ENCODE data around the gene FGF18. TPM values are rescaled to one million over a fixed set of nuclear protein-coding genes. Genes with fewer than 3 reads are reported as not detected.

FGF18 gene
- total and polyA plus RNA-seq, 7 donors: 0.14 to 0.66 (median 0.28) TPM

GRCh38 chr5:171421331-171422262 lies 2.1 kb downstream of the FGF18 start:
- Histone ChIP-seq H3K36me3 (ENCODE audit: insufficient read depth in 1 of 2, low read depth in 1 of 2) (no peaks in the 10 kb centered on the region), H3K4me3 (peak overlapping the region; percentile 62), H3K27me3 (ENCODE audit: insufficient read depth in 3 of 3, low read length in 2 of 3) (peaks cover 0 to 19% (median 0%) of the 10 kb centered on the region in 3 donors), H3K9me3 (no peaks in the 10 kb centered on the region), H3K4me1 (peaks cover 19% of the 10 kb centered on the region), H3K27ac (no peak overlapping the region)
- no peak for TF ChIP-seq CTCF (IDR thresholded peaks at IDR 0.05)
- DNase-seq (peak in 1 of 2 donors; percentile 5), ATAC-seq (no peak)
- WGBS, 3 donors: 62 to 68% (median 64%) methylated on average over 16 of the region's 16 CpGs
- intact Hi-C loops (cut with DNase I): loop anchor here (5.0 to 10.0 kb wide), 3 partner anchors 436 to 623 kb away; no protein-coding TSS in a partner anchor

DNA sequence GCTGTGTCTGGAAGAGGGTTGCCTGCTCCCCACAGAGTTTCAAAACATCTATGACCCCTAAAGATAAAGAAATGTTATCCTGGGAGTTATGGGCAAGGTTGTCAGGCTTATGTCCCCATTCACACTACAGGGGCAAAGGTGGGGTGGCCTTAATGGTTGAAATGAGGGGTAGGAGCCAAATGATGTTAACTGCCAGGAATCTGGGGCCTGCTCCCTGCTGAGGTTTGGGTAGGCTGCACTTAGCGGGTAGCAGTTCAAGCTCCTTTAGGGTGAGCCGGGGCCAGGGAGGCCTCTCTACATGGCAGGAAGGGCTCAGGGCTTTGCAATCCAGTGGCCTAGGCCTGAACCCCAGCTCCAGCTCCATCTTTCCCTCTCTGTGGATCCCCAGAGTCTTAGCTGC lies 3.0 kb downstream of the FGF18 start:
- WGBS, 3 donors: 97 to 100% (median 100%) methylated on average over 2 of the region's 2 CpGs
- intact Hi-C loops (cut with DNase I): loop anchor here (5.0 to 10.0 kb wide), 3 partner anchors 435 to 622 kb away; no protein-coding TSS in a partner anchor
- H3K4me1 ChIP-seq: peaks cover 19% of the 10 kb centered on the region
- no peak overlapping the region for H3K4me3 ChIP-seq
- no peak for TF ChIP-seq CTCF (IDR thresholded peaks at IDR 0.05)
- DNase-seq: peak in 1 of 2 donors; percentile 1
- H3K9me3 ChIP-seq: no peaks in the 10 kb centered on the region
- H3K27me3 ChIP-seq (ENCODE audit: insufficient read depth in 3 of 3, low read length in 2 of 3): peaks cover 0 to 19% (median 0%) of the 10 kb centered on the region in 3 donors
- H3K27ac ChIP-seq: no peak overlapping the region
- no peaks in the 10 kb centered on the region for H3K36me3 ChIP-seq (ENCODE audit: insufficient read depth in 1 of 2, low read depth in 1 of 2)
- no peak for ATAC-seq

DNA sequence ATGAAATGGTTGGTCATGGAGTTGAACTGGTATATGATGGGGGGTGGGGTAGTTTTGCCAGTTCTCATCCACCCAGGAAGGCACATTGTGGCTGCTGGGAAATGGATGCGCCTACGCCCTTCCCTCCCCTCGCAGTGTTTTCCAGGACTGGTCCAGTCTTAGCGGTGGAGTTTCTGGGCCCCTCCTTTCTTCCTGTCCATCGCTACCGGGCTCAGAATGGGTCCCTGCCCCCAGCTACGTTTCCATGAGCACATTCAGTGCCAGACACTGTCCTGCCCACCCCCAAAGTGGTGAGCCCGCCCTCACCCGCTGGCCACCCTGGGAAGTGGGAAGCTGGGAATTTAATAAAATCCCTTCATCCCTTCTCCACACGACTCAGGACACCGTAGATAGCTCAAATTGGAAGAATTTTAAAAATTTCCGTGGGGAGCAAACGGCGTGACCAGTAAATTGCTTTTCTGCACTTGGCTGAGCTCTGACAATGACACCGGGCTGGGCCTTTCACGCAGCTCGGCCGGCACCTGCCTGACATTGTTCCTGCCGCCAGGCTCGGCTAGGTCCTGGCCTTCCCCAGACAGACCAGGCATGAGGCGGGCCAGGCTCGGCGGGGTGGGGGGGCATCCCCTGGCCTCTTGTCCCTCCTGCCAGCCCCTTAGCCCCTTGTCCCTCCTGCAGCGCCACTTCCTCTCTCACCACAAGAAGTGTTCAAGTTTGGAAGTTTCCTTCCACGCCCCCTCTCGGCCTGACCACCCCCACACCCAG lies 3.6 kb downstream of the FGF18 start:
- 78 to 84% (median 79%) methylated on average over 26 of the region's 26 CpGs for WGBS, 3 donors
- intact Hi-C loops (cut with DNase I): loop anchor here (5.0 to 10.0 kb wide), 3 partner anchors 434 to 622 kb away; no protein-coding TSS in a partner anchor
- no peak for TF ChIP-seq CTCF (IDR thresholded peaks at IDR 0.05)
- H3K27me3 ChIP-seq (ENCODE audit: insufficient read depth in 3 of 3, low read length in 2 of 3): peaks cover 0 to 19% (median 0%) of the 10 kb centered on the region in 3 donors
- no peak overlapping the region for H3K4me3 ChIP-seq
- ATAC-seq (no peak), DNase-seq (peak in 1 of 2 donors; percentile 10)
- peaks cover 19% of the 10 kb centered on the region for H3K4me1 ChIP-seq
- no peak overlapping the region for H3K27ac ChIP-seq
- no peaks in the 10 kb centered on the region for H3K36me3 ChIP-seq (ENCODE audit: insufficient read depth in 1 of 2, low read depth in 1 of 2)
- no peaks in the 10 kb centered on the region for H3K9me3 ChIP-seq

GRCh38 chr5:171424726-171425125 lies 5.3 kb downstream of the FGF18 start:
- Histone ChIP-seq H3K4me3 (no peak overlapping the region), H3K27ac (no peak overlapping the region), H3K4me1 (peaks cover 13% of the 10 kb centered on the region), H3K9me3 (no peaks in the 10 kb centered on the region), H3K36me3 (ENCODE audit: insufficient read depth in 1 of 2, low read depth in 1 of 2) (no peaks in the 10 kb centered on the region), H3K27me3 (ENCODE audit: insufficient read depth in 3 of 3, low read length in 2 of 3) (peaks cover 0 to 9% (median 0%) of the 10 kb centered on the region in 3 donors)
- DNase-seq (peak in 1 of 2 donors; percentile 6), ATAC-seq (no peak)
- no peak for TF ChIP-seq CTCF (IDR thresholded peaks at IDR 0.05)
- 73 to 78% (median 73%) methylated on average over 5 of the region's 5 CpGs for WGBS, 3 donors
- intact Hi-C loops (cut with DNase I): loop anchor here (5.0 to 10.0 kb wide), 3 partner anchors 433 to 620 kb away; no protein-coding TSS in a partner anchor

All from psoas muscle (tissue), 8 donors.